ENCODE data around the gene SLC25A4. TPM values are rescaled to one million over a fixed set of nuclear protein-coding genes. Genes with fewer than 3 reads are reported as not detected.
A peak's percentile ranks its signal among the peaks of the same experiment; 100 is the strongest.

Gene SLC25A4
- total RNA-seq, 2 donors from 2014 or later: 6.2 to 11.5 TPM

- no peak overlapping the region for H3K27ac Mint-ChIP-seq
These were observed 8.7 kb upstream of the SLC25A4 start for GRCh38 chr4:185134307-185134869.

GRCh38 chr4:185137233-185137925, 5.7 kb upstream of the SLC25A4 start:
- Mint-ChIP-seq H3K27ac (no peak overlapping the region), H3K36me3 (ENCODE audit: low read depth) (no peaks in the 10 kb centered on the region), H3K4me3 (no peak overlapping the region), H3K27me3 (peaks cover 14% of the 10 kb centered on the region), H3K9me3 (no peaks in the 10 kb centered on the region), H3K4me1 (peaks cover 2% of the 10 kb centered on the region)
- ATAC-seq (replicated peaks): no peak

More at GRCh38 chr4:185134307-185134869, 8.7 kb upstream of the SLC25A4 start:
- Mint-ChIP-seq H3K36me3 (ENCODE audit: low read depth) (no peaks in the 10 kb centered on the region), H3K9me3 (no peaks in the 10 kb centered on the region), H3K4me1 (no peaks in the 10 kb centered on the region), H3K4me3 (no peak overlapping the region), H3K27me3 (peaks cover 18% of the 10 kb centered on the region)
- ATAC-seq (replicated peaks): peak; percentile 45

- no peak for ATAC-seq (replicated peaks)
- Mint-ChIP-seq H3K36me3 (ENCODE audit: low read depth) (no peaks in the 10 kb centered on the region), H3K4me3 (no peak overlapping the region), H3K27ac (no peak overlapping the region), H3K27me3 (peaks cover 14% of the 10 kb centered on the region), H3K4me1 (peaks cover 4% of the 10 kb centered on the region), H3K9me3 (no peaks in the 10 kb centered on the region)
These were observed 4.9 kb upstream of the SLC25A4 start for GRCh38 chr4:185138161-185138560.

- Mint-ChIP-seq H3K4me3 (no peak overlapping the region), H3K27me3 (peaks cover 18% of the 10 kb centered on the region), H3K9me3 (no peaks in the 10 kb centered on the region), H3K27ac (no peak overlapping the region), H3K4me1 (peaks cover 4% of the 10 kb centered on the region), H3K36me3 (ENCODE audit: low read depth) (no peaks in the 10 kb centered on the region)
- ATAC-seq (replicated peaks): no peak
These were observed 3.3 kb upstream of the SLC25A4 start for GRCh38 chr4:185139736-185140135.

- no peak for ATAC-seq (replicated peaks)
- H3K9me3 Mint-ChIP-seq: no peaks in the 10 kb centered on the region
- peaks cover 4% of the 10 kb centered on the region for H3K4me1 Mint-ChIP-seq
- peaks cover 18% of the 10 kb centered on the region for H3K27me3 Mint-ChIP-seq
- H3K4me3 Mint-ChIP-seq: no peak overlapping the region
- no peak overlapping the region for H3K27ac Mint-ChIP-seq
- no peaks in the 10 kb centered on the region for H3K36me3 Mint-ChIP-seq (ENCODE audit: low read depth)
These were observed 1.3 kb upstream of the SLC25A4 start for GRCh38 chr4:185141777-185142176.

GRCh38 chr4:185142564-185142911, 528 bp upstream of the SLC25A4 start:
- Mint-ChIP-seq H3K27me3 (peaks cover 17% of the 10 kb centered on the region), H3K4me1 (peaks cover 4% of the 10 kb centered on the region), H3K4me3 (peak overlapping the region; percentile 81), H3K27ac (peak overlapping the region; percentile 4), H3K9me3 (no peaks in the 10 kb centered on the region), H3K36me3 (ENCODE audit: low read depth) (no peaks in the 10 kb centered on the region)
- ATAC-seq (replicated peaks): peak; percentile 19

GRCh38 chr4:185143601-185143969, 519 bp downstream of the SLC25A4 start:
- Mint-ChIP-seq H3K27me3 (peaks cover 11% of the 10 kb centered on the region), H3K4me3 (peak overlapping the region; percentile 81)
- ATAC-seq (replicated peaks): peak; percentile 9

GRCh38 chr4:185144601-185145240, 1.7 kb downstream of the SLC25A4 start:
- Mint-ChIP-seq H3K36me3 (ENCODE audit: low read depth) (peaks cover 5% of the 10 kb centered on the region), H3K27ac (no peak overlapping the region), H3K27me3 (peaks cover 5% of the 10 kb centered on the region), H3K4me3 (peak overlapping the region; percentile 81), H3K4me1 (peaks cover 10% of the 10 kb centered on the region), H3K9me3 (no peaks in the 10 kb centered on the region)
- ATAC-seq (replicated peaks): no peak

More at GRCh38 chr4:185143601-185143969, 519 bp downstream of the SLC25A4 start:
- Mint-ChIP-seq H3K9me3 (no peaks in the 10 kb centered on the region), H3K27ac (peak overlapping the region; percentile 65), H3K36me3 (ENCODE audit: low read depth) (no peaks in the 10 kb centered on the region), H3K4me1 (peaks cover 4% of the 10 kb centered on the region)

- Mint-ChIP-seq H3K27ac (no peak overlapping the region), H3K9me3 (no peaks in the 10 kb centered on the region), H3K4me1 (peaks cover 10% of the 10 kb centered on the region), H3K4me3 (no peak overlapping the region), H3K27me3 (peaks cover 4% of the 10 kb centered on the region), H3K36me3 (ENCODE audit: low read depth) (peaks cover 14% of the 10 kb centered on the region)
- no peak for ATAC-seq (replicated peaks)
These were observed 2.5 kb downstream of the SLC25A4 start for GRCh38 chr4:185145572-185145971.

GRCh38 chr4:185149392-185149791, 6.3 kb downstream of the SLC25A4 start:
- Mint-ChIP-seq H3K27ac (no peak overlapping the region), H3K27me3 (no peaks in the 10 kb centered on the region), H3K9me3 (no peaks in the 10 kb centered on the region), H3K4me1 (peaks cover 6% of the 10 kb centered on the region), H3K36me3 (ENCODE audit: low read depth) (peaks cover 47% of the 10 kb centered on the region), H3K4me3 (no peak overlapping the region)
- ATAC-seq (replicated peaks): no peak

GRCh38 chr4:185151296-185151695, 8.2 kb downstream of the SLC25A4 start:
- no peaks in the 10 kb centered on the region for H3K9me3 Mint-ChIP-seq
- H3K27ac Mint-ChIP-seq: no peak overlapping the region
- peaks cover 6% of the 10 kb centered on the region for H3K4me1 Mint-ChIP-seq
- peaks cover 65% of the 10 kb centered on the region for H3K36me3 Mint-ChIP-seq (ENCODE audit: low read depth)
- ATAC-seq (replicated peaks): no peak
- no peaks in the 10 kb centered on the region for H3K27me3 Mint-ChIP-seq
- no peak overlapping the region for H3K4me3 Mint-ChIP-seq

- ATAC-seq (replicated peaks): peak; percentile 97
- peaks cover 28% of the 10 kb centered on the region for H3K4me1 Mint-ChIP-seq
- H3K36me3 Mint-ChIP-seq (ENCODE audit: low read depth): peaks cover 94% of the 10 kb centered on the region
- H3K9me3 Mint-ChIP-seq: no peaks in the 10 kb centered on the region
- H3K27ac Mint-ChIP-seq: peak overlapping the region; percentile 58
- H3K27me3 Mint-ChIP-seq: no peaks in the 10 kb centered on the region
- peak overlapping the region; percentile 31 for H3K4me3 Mint-ChIP-seq
These were observed 22.6 kb downstream of the SLC25A4 start for GRCh38 chr4:185165605-185166063.

GRCh38 chr4:185167234-185167633, 24.2 kb downstream of the SLC25A4 start:
- no peak overlapping the region for H3K4me3 Mint-ChIP-seq
- peaks cover 92% of the 10 kb centered on the region for H3K36me3 Mint-ChIP-seq (ENCODE audit: low read depth)
- H3K27ac Mint-ChIP-seq: no peak overlapping the region
- H3K9me3 Mint-ChIP-seq: no peaks in the 10 kb centered on the region
- H3K4me1 Mint-ChIP-seq: peaks cover 28% of the 10 kb centered on the region
- no peak for ATAC-seq (replicated peaks)
- H3K27me3 Mint-ChIP-seq: no peaks in the 10 kb centered on the region

GRCh38 chr4:185171373-185172071, 28.5 kb downstream of the SLC25A4 start:
- H3K27me3 Mint-ChIP-seq: no peaks in the 10 kb centered on the region
- no peak overlapping the region for H3K4me3 Mint-ChIP-seq
- no peak overlapping the region for H3K27ac Mint-ChIP-seq
- peaks cover 11% of the 10 kb centered on the region for H3K4me1 Mint-ChIP-seq
- ATAC-seq (replicated peaks): no peak
- peaks cover 90% of the 10 kb centered on the region for H3K36me3 Mint-ChIP-seq (ENCODE audit: low read depth)
- H3K9me3 Mint-ChIP-seq: no peaks in the 10 kb centered on the region
